IPS-20b (cell line): ENCODE data around the gene NR4A3.

Source experiments
- H3K27ac ChIP-seq: one replicate; pipeline ENCODE4 v1.5.1; 2013; ENCODE audit warnings: low read length
- H3K27me3 ChIP-seq: 2 replicates; pipeline ENCODE4 v1.6.1; 2013; ENCODE audit warnings: mild to moderate bottlenecking, low read length, inconsistent platforms; ENCODE audit not compliant: insufficient read depth
- H3K36me3 ChIP-seq: 2 replicates; pipeline ENCODE4 v1.6.1; 2013; ENCODE audit warnings: low read depth, mild to moderate bottlenecking, inconsistent platforms, low read length, moderate library complexity; ENCODE audit not compliant: insufficient read depth
- H3K4me1 ChIP-seq: 2 replicates; pipeline ENCODE4 v1.6.1; 2013; ENCODE audit warnings: mild to moderate bottlenecking, control low read depth, inconsistent platforms, low read length, moderate library complexity; ENCODE audit not compliant: insufficient read depth
- H3K4me3 ChIP-seq: 2 replicates; pipeline ENCODE4 v1.5.1; 2013; ENCODE audit warnings: mild to moderate bottlenecking, low read length, inconsistent platforms
- H3K9ac ChIP-seq: 2 replicates; pipeline ENCODE4 v1.6.1; 2013; ENCODE audit warnings: low read depth, mild to moderate bottlenecking, inconsistent platforms, low read length, moderate library complexity
- H3K9me3 ChIP-seq: 2 replicates; pipeline ENCODE4 v1.6.1; 2013; ENCODE audit warnings: mild to moderate bottlenecking, low read depth, low read length, inconsistent platforms; ENCODE audit not compliant: insufficient read depth

Gene NR4A3

DNA sequence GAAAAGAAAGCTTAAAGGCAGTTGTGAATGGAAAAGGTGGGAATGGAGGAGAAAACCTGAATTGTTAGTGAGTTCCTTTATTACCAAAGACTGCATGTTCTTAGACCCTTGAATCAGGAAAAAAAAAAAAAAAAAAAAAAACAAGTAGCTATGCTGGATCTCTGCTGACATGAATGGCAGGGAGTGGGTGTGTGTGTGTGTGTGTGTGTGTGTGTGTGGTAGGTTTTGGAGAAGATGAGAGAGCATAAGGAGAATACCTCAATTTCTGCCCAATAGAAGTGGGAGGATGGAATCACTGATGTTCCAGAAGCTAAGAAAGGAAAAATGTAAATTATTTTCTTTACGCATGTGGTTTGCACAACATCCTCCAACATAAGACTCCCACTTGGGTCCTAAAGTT lies 25.5 kb upstream of the NR4A3 start:
- no peaks in the 10 kb centered on the region for H3K36me3 ChIP-seq
- H3K9me3 ChIP-seq: no peaks in the 10 kb centered on the region
- no peaks in the 10 kb centered on the region for H3K27me3 ChIP-seq
- no peak overlapping the region for H3K4me3 ChIP-seq
- no peaks in the 10 kb centered on the region for H3K4me1 ChIP-seq
- no peak overlapping the region for H3K27ac ChIP-seq
- H3K9ac ChIP-seq: no peak overlapping the region

DNA sequence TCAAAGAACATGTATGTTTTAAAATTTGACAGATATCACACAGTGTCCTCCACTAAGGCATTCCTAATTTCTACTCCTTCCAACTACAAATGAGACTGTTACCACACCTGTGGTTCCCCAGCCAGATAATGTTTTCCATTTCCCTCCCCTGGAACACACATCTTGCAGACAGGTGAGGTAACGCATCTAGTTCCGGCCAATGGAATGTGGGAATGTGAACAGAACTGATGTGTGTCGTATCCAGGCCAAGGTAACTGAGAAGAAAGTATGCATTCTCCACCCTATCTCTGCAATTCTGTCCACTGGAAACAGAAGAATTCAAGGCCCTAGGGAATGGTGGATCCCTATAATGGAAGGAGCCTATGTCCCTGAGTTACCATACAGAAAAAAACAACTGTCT lies 19.9 kb upstream of the NR4A3 start:
- Histone ChIP-seq H3K27me3 (no peaks in the 10 kb centered on the region), H3K4me3 (no peak overlapping the region), H3K9ac (no peak overlapping the region), H3K36me3 (no peaks in the 10 kb centered on the region), H3K9me3 (no peaks in the 10 kb centered on the region), H3K27ac (no peak overlapping the region), H3K4me1 (no peaks in the 10 kb centered on the region)

DNA sequence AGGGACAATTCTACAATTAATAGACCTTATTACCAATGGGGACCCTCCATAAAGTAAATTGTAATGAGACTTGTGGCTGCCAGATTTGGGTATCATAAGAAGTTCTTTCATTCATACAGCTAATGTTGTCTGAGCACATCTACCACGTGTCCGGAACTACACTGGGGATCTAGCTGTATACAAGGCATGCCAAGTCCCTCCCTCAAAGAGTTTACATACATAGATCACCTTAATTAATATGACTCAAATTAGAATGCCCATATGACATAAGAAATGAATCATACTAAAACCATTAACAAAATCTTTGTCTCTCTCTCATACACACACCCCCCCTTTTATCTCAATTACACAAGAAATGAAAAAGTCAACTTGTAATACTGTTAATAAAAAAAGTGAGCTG lies 18.0 kb upstream of the NR4A3 start:
- H3K27ac ChIP-seq: no peak overlapping the region
- H3K36me3 ChIP-seq: no peaks in the 10 kb centered on the region
- no peak overlapping the region for H3K9ac ChIP-seq
- no peaks in the 10 kb centered on the region for H3K9me3 ChIP-seq
- no peak overlapping the region for H3K4me3 ChIP-seq
- H3K4me1 ChIP-seq: no peaks in the 10 kb centered on the region
- no peaks in the 10 kb centered on the region for H3K27me3 ChIP-seq

DNA sequence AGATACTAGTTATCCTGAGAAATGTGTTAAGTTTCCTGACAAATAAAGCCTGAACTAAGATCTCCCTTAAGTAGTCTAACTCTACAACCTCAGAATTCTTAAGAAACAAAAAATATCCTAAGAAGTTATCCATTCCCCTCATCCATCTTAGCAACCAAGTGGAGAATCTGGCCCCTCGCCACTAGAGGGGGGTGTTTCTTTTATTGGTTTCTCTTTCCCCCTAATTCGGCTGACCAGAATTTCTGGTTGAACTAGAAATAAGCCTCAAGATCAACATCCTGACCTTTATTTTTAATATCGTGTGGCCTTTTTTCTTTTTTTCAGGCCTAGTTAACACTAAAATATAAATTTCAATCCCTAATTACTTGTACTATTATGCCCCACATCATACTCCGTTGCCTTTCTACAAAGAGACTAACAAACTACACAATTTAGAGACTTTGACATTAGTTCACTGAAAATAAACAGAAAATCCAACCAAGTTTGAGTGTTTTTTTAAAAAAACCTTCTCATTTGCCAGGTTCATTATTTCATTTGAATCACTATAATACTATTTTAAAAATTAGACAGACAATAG lies 14.3 kb upstream of the NR4A3 start:
- Histone ChIP-seq H3K36me3 (no peaks in the 10 kb centered on the region), H3K9me3 (no peaks in the 10 kb centered on the region), H3K9ac (no peak overlapping the region), H3K27me3 (no peaks in the 10 kb centered on the region), H3K27ac (no peak overlapping the region), H3K4me3 (no peak overlapping the region), H3K4me1 (peaks cover 23% of the 10 kb centered on the region)

DNA sequence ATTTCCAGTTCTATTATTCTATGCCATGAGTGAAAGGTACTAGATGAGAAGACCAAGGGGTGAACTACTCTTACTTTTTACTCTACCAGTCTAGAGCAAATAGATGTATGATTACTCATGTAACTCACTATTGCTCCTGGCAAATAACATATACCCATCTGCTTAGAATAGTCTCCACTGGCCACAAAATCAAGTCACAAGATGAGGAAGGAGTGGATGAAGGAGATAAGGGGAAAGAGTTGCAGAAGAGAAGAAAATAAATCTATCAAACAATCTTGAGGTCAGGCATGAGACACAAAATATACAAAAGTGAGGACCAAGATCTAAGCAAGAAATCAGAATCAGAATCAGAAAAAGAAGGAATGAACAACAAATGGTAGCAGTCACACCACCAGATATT lies 13.7 kb upstream of the NR4A3 start:
- Histone ChIP-seq H3K4me3 (no peak overlapping the region), H3K4me1 (peaks cover 24% of the 10 kb centered on the region), H3K27me3 (no peaks in the 10 kb centered on the region), H3K36me3 (no peaks in the 10 kb centered on the region), H3K9me3 (no peaks in the 10 kb centered on the region), H3K27ac (no peak overlapping the region), H3K9ac (no peak overlapping the region)

DNA sequence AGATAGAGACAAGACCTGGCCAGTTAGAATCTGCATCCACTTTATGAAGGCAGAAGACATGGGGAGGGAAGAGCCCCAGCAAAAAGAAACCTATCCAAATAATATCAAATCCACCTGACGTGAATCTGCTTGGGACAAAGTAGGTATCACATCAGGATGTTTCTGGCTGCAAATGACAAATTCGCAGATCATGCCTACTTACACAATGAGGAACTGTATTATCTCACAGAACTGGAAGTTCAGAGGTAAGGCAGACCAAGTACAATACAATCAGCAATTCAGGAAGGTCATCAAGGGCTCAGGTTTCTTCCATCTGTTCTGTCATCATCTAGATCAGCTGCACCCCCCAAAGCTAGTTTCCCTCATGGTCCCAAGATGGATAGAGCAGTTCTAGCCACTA lies 13.2 kb upstream of the NR4A3 start:
- Histone ChIP-seq H3K4me3 (no peak overlapping the region), H3K36me3 (no peaks in the 10 kb centered on the region), H3K27me3 (no peaks in the 10 kb centered on the region)

DNA sequence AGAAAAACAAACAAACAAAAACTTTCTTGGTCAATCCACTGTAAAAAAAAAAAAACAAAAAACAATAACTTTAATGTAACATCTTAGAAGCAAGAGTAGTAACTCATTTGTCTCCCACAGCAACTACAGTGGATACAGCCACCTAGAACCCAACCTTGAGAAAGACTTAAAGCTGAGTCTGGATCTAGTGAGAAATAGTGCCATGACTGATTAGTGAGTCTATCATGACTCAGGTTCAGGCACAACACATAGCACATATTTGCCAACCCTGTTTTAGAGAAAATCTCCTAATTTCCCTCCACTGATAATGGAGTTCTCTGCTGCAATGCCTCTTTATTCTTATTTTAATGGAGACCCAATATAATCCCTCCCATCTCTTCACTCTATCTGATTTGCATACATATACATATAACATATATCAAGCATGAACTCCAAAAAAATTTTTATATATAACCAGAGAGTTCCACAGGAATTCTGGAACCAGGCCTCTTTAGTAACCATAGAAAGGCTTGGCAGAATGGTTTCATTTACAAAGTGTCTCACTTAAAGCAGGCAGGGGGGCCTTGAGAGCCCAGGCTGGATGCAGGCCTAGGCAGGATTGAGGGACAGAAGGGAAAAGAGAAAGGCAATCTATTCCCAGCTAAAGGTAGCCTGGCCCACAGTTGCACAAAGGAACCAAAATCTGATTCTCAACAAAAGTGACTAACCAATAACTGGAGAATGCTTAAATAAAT lies 11.9 kb upstream of the NR4A3 start:
- Histone ChIP-seq H3K27ac (no peak overlapping the region), H3K36me3 (no peaks in the 10 kb centered on the region)

More for the DNA sequence above, 13.2 kb upstream of the NR4A3 start:
- Histone ChIP-seq H3K27ac (no peak overlapping the region), H3K9me3 (no peaks in the 10 kb centered on the region), H3K4me1 (peaks cover 24% of the 10 kb centered on the region), H3K9ac (no peak overlapping the region)

DNA sequence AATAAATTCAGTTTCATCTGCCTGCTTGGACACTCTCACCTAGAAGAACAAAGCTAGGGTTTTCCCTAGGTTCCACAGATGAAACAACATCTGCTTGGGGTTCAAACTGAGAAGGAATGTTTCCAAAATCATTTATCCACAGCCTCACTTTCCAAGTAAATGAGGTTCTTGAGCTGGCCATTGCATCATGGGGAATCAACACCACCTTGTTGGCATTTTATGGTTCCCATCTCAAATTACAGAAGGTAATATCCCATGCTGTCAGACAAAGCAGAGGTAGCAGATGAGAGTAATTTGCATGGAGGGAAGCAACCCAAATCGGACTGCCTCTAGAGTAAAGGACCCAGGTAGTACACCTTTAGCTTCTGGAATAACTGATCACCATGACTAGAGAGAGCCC lies 10.5 kb upstream of the NR4A3 start:
- no peaks in the 10 kb centered on the region for H3K36me3 ChIP-seq
- H3K4me3 ChIP-seq: peak overlapping the region; percentile 5; the same call in 1 of the 2 replicates
- peaks cover 41% of the 10 kb centered on the region for H3K4me1 ChIP-seq
- no peak overlapping the region for H3K27ac ChIP-seq
- no peak overlapping the region for H3K9ac ChIP-seq
- no peaks in the 10 kb centered on the region for H3K27me3 ChIP-seq
- no peaks in the 10 kb centered on the region for H3K9me3 ChIP-seq

More for the DNA sequence above, 11.9 kb upstream of the NR4A3 start:
- Histone ChIP-seq H3K4me1 (peaks cover 37% of the 10 kb centered on the region), H3K27me3 (no peaks in the 10 kb centered on the region), H3K9ac (no peak overlapping the region), H3K9me3 (no peaks in the 10 kb centered on the region), H3K4me3 (no peak overlapping the region)

DNA sequence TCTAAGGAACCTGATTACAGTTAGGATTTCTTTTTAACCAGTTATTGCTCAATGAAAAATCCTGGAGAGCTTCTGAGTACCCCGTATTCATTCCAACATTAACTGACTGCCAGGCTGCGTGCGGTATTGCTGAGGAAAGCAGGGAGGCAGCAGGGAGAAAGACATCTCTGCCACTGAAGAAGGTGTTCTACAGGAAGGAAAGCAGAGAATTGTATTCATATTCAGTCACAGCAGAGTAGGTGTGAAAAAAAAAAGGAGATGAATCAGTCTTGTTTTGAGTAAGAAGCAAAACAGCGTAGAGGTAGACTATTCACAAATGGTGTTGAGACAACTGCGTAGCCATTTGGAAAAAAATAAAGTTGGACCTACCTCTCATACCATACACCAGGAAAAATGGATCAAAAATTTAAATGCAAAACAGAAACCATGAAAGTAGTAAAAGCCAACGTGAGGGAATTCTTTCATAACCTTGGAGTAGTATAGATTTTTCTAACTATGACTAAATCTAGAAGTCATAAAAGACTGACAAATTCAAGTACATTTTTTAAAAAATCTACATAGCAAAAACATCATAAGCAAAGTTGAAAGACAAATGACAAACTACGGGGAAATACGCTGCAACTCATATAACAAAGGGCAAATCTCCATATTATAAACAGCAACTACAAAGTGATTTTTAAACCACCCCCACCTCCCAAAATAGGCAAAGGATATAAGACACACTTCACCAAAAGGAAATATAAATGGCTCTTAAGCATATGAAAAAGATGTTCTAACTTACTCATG lies 9.9 kb upstream of the NR4A3 start:
- Histone ChIP-seq H3K9me3 (no peaks in the 10 kb centered on the region), H3K4me3 (peak overlapping the region; percentile 5; the same call in 1 of the 2 replicates), H3K27me3 (no peaks in the 10 kb centered on the region), H3K9ac (no peak overlapping the region), H3K4me1 (peaks cover 41% of the 10 kb centered on the region), H3K36me3 (no peaks in the 10 kb centered on the region), H3K27ac (no peak overlapping the region)

DNA sequence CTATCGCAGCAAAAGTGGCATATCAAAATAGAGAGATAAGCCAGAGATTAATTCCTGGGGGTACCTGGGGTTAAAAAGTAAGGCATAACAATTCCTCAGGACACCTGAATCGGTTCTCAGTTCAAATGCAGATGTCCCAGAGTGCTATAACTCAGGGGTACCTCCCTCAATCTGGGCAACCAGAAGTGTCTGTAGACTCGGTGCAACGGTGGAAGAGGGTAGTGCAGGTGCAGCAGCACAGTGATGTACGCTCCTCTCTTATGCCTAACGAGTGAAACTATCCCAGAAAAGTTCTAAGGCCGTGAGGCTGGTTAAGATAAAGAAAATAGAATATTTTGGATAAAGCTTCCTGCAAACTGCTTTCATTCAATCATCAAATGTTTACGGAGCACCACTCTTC lies 7.9 kb upstream of the NR4A3 start:
- H3K9ac ChIP-seq: no peak overlapping the region
- peaks cover 46% of the 10 kb centered on the region for H3K4me1 ChIP-seq
- no peak overlapping the region for H3K4me3 ChIP-seq
- no peaks in the 10 kb centered on the region for H3K9me3 ChIP-seq
- no peak overlapping the region for H3K27ac ChIP-seq
- H3K27me3 ChIP-seq: no peaks in the 10 kb centered on the region; the same call in 1 of the 2 replicates
- no peaks in the 10 kb centered on the region for H3K36me3 ChIP-seq

DNA sequence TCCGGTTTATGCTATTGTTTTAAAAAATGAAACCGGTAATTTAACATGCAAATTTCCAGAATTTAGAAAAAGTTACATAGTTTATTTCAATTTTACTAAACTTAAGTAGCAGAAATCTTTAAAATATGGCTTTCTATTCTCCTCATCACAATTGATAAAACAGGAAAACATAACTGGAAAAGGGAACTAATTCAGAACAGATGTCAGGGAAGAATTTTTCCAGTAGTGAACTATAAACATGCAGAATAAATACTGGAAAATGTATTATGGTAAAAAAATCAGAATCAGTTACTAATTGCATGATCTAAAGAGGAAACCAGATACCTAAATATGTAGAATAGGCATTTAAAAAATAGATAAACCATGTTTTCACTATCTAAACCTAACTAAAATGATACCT lies 7.3 kb upstream of the NR4A3 start:
- H3K9ac ChIP-seq: no peak overlapping the region
- peaks cover 50% of the 10 kb centered on the region for H3K4me1 ChIP-seq
- H3K4me3 ChIP-seq: no peak overlapping the region
- no peaks in the 10 kb centered on the region for H3K9me3 ChIP-seq
- H3K27ac ChIP-seq: no peak overlapping the region
- H3K27me3 ChIP-seq: no peaks in the 10 kb centered on the region; the same call in 1 of the 2 replicates
- no peaks in the 10 kb centered on the region for H3K36me3 ChIP-seq

DNA sequence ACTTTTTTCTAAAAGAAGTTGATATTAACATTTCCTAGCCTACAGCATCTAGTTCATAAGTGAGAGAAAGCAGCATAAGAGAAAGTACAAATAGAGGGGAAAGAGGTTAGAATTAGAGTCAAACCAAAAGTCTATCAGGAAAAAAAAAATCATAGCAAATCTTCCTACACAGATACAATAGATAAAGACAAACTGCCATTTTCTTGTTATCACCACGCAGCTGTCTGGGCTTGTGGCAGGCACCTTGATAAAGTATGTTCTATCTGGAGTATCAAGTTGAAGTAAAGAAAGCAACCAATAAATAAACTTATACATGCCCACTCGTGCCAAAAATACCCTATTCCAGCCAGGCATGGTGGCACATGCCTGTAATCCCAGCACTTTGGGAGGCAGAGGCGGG lies 5.3 kb upstream of the NR4A3 start:
- no peaks in the 10 kb centered on the region for H3K9me3 ChIP-seq
- H3K27me3 ChIP-seq: peaks cover 14% of the 10 kb centered on the region

More for the DNA sequence above, 5.3 kb upstream of the NR4A3 start:
- no peaks in the 10 kb centered on the region for H3K36me3 ChIP-seq
- H3K9ac ChIP-seq: no peak overlapping the region
- peaks cover 38% of the 10 kb centered on the region for H3K4me1 ChIP-seq
- no peak overlapping the region for H3K27ac ChIP-seq
- H3K4me3 ChIP-seq: no peak overlapping the region
